Ramos (cell line): ENCODE data around the gene RPP30.
"Not testable (repeated sequence)": the region's sequence is repeated elsewhere in the genome, so short reads cannot be mapped to it uniquely, and the experiment has no call there.

Experiments
- in situ Hi-C: fragments of 300-500 bp; cut with MboI; formaldehyde crosslinking; loops from one replicate; pipeline ENCODE4 v1.14.3; 2022; ENCODE audit warnings: low sequenced_read_pairs; ENCODE audit not compliant: unreplicated experiment

RPP30 gene

DNA sequence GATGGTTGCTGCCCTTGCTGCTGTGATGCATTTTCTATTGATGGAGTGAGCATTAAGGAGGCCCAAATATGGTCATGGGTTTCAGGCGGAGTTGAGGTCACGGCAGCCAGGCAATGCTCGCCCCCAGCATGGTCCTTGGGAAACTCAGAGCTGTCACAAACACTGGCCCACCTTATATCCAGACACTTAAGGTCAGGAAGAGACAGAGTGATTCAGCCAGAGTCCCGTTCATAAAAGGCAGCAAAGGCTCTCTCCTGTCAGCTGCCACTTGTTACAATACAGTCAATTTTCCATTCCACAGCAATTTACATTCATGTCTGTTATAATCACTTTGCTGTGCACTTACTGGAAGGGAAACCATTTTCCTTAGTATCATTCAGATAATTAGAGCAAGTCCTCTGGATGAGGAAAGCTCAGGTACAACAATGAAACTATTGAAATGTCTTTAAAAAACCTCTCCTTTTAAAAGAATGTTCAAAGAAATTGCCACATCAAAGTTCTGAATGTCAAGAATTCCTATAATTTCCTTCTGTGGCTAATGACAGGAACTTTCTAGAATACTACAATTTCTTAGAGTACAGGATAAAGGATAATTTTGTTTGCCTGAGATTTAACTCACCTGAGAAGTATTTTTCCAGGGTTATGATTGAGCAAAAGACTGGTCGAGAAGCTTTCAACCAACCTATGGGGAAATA, 64.0 kb downstream of the RPP30 start:
- in situ Hi-C loops: no loop called here

DNA sequence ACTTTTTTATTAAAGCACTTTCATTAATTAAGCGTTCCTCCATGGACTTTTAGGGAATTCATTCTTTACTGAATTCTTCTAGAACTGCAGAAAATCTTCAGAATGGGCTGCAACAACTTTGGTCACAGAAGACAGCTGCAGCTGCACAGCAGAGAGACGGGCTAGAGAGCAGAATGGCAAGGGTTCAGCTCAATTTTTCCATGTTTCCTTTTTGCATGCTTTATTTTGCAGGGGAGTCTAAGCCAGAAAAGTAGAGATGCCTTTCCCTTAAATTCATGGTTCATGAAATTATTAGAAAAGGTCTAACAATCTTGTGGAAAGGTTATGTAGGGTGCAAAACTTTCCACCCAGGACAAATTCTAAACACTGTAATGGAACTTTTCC, 64.5 kb downstream of the RPP30 start:
- in situ Hi-C loops: no loop called here

DNA sequence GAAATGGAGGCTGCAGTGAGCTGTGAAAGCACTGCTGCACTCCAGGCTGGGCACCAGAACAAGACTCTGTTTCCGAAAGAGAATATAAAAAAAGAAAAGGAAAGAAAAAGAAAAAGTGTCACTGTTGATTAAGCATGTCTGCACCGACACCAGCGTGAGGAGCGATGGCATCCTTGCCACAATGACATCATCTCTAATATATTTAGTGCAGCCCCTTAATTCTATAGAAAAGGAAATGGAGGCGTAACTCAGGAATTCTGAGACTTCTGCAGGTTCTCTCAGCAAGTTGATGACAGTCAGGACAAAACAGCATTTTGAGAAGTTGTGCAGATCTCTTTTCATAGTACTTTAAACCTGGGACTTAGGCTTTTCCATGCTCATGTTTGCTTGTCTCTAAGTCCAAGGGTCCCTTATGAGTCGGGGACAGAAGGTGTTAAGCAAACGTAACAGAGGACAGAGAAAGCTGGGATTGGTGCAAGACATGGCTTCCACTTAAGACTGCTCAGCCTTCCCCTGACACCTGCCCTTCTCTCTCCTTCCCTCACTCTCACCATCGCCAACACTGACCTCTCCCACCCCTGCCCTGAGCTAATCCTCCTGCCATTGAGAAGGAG, 66.0 kb downstream of the RPP30 start:
- in situ Hi-C loops: no loop called here

DNA sequence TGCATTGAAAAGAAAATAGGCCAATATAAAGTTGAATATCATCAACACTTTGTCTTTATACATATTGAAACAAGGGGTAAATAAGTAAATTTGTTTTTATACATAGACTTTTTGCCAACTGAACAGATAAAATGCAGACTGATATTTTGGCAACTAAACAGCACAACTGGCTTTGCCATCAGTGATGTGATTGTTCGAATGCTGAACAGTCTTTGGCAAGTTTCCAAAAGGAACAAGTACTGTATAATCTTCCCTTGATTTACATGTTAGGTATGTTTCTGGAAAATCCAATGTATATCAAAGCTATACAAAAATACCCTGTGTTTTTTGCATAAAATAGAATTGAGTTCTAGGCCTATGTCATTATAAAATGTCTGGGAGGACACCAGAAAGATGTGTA, 67.3 kb downstream of the RPP30 start:
- in situ Hi-C loops: no loop called here

DNA sequence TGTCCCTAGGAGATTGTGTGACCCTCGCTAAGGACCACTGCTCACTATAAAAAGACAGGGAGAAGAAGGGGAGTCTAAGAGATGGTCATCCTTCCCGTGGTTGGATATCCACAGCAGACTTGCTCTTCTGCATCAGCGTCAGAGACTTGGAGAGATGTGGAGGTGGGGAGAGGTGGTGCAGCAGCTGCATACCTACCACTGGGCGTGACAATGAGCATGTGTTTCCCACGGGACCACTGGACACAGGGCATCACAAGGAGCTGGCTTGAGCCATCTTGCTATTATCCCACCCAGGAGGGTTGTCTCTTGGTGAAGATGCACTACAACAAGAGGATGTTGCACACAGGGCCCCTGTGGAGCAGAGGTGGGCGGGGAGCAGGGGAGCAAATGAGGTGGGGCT, 67.9 kb downstream of the RPP30 start:
- in situ Hi-C loops: no loop called here

DNA sequence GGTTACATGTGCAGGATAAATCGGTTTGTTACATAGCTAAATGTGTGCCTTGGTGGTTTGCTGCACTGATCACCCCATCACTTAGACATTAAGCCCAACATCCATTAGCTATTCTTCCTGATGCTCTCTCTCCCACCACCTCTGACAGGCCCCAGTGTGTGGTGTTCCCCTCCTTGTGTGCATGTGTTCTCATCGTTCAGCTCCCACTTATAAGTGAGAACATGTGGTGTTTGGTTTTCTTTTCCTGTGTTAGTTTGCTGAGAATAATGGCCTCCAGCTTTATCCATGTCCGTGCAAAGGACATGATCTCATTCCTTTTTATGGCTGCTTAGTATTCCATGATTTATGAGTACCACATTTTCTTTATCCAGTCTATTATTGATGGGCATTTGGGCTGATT, 71.2 kb downstream of the RPP30 start:
- in situ Hi-C loops: not testable (repeated sequence)

DNA sequence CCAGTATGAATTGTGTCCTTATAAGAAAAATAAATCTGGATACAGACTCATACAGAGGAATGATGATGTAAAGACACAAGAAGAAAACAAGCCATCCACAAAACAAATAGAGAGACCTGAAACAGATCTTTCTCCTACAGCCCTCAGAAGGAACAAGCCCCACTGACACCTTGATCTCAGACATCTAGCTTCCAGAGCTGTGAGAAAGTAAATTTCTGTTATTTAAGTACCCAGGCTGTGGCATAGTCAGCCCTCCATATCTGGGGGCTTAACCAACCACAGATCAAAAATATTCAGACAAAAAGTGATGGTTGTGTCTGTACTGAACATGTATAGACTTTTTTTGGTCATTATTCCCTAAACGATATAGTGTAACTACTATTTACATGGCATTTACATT, 73.0 kb downstream of the RPP30 start:
- in situ Hi-C loops: no loop called here

DNA sequence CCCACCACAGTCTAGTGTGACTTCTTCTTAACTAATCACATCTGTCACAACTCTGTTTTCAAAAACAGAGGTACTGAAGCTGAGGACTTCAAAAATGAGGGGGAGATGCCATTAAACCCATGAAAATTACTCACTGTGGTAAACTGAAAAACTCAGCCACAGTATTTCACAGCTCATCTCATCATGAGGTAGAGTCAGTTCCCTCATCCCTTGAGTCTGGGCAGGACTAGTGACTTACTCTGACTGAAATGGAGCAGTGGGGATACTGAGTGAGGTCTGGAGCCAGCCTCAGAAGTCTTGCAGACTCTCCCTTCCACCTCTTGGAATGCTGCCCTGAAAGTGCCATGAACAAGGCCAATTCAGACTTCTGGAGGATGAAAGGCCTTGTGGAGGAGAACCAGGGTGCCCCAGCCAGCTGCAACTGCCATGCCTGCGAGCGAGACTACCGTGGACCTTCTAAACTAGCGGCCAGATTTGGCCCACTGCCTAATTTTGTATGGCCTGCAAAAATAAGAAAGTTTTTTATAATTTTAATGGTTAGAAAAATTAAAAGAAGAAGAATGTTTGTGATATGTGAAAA, 73.8 kb downstream of the RPP30 start:
- in situ Hi-C loops: no loop called here

DNA sequence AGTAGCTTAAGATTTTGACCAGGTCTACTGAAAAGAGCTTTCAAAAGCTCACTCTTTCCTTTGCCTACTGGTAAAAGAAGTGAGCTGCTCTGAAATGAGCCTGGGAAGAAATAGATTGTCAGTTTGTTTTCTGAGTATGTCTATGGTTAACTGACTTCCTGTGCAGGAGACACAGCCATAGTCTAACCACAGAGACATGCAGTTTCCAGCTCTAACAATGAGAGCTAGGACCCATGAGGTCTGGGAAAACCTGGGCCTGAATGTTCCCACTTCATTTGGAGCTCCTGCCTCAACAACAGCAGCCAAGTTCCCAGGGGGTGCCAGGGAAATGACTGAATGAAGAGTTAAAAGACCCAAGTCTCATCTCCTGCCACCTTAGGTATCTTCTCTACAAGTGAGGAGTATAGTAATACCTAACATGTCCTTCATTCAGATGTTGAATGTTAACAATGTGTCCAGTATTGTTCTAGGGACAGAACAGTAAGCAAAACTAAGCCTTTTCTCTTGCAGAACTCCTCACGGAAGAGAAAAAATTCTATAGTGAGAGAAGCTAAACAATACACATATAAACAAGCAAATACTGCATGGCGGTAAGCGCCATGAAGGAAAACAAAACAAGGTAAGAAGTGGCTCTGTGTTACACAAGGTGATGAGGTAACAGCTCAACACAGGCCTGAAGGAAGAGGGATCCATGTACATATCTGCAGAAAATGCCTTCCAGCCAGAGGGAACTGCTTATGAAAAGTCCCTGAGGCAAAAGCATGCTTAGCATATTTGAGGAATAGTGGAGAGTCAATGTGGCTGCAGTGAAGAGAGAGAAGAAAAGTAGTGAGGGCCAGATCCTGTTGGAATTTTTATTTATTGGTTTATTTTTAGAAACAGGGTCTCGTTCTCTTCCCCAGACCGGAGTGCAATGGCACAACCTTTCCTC, 75.5 kb downstream of the RPP30 start:
- in situ Hi-C loops: no loop called here
